Memory B cell (primary cell): ENCODE measurements around the gene FCMR.

Source experiments
- ATAC-seq: fragments of 150-1000 bp; cut with Tn5 transposase; 2 replicates; pipeline ENCODE4 v1.10.0; 2021; ENCODE audit warnings: low read depth, mild to moderate bottlenecking, moderate library complexity
- DNase-seq, 2 donors: peaks; one replicate each; pipeline ENCODE4 v3.0.0; 2022; ENCODE audit warnings: low spot score in 2 of 2
- H3K27ac Mint-ChIP-seq: one replicate; pipeline ENCODE4 v1.8.0; 2022; ENCODE audit warnings: mild to moderate bottlenecking, moderate library complexity, mixed read lengths
- H3K27me3 Mint-ChIP-seq: one replicate; pipeline ENCODE4 v1.8.0; 2022; ENCODE audit warnings: mixed read lengths
- H3K36me3 Mint-ChIP-seq: one replicate; pipeline ENCODE4 v1.8.0; 2022; ENCODE audit warnings: mild to moderate bottlenecking, mixed read lengths
- H3K4me1 Mint-ChIP-seq: one replicate; pipeline ENCODE4 v1.8.0; 2022; ENCODE audit warnings: mixed read lengths
- H3K4me3 Mint-ChIP-seq: one replicate; pipeline ENCODE4 v1.8.0; 2022; ENCODE audit warnings: mild to moderate bottlenecking, moderate library complexity, mixed read lengths
- H3K9me3 Mint-ChIP-seq: one replicate; pipeline ENCODE4 v1.8.0; 2022; ENCODE audit warnings: mixed read lengths

Gene FCMR

GRCh38 chr1:206940588-206940936 lies 18.8 kb upstream of the FCMR start:
- ATAC-seq: no peak
- Mint-ChIP-seq H3K27me3 (peaks cover 7% of the 10 kb centered on the region), H3K4me3 (no peak overlapping the region), H3K9me3 (no peaks in the 10 kb centered on the region), H3K4me1 (no peaks in the 10 kb centered on the region), H3K27ac (no peak overlapping the region), H3K36me3 (no peaks in the 10 kb centered on the region)
- no peak for DNase-seq

GRCh38 chr1:206939841-206940587 lies 18.3 kb upstream of the FCMR start:
- no peak overlapping the region for H3K27ac Mint-ChIP-seq
- peaks cover 4% of the 10 kb centered on the region for H3K27me3 Mint-ChIP-seq
- ATAC-seq: no peak
- no peaks in the 10 kb centered on the region for H3K9me3 Mint-ChIP-seq
- no peak for DNase-seq
- H3K36me3 Mint-ChIP-seq: no peaks in the 10 kb centered on the region
- no peak overlapping the region for H3K4me3 Mint-ChIP-seq
- no peaks in the 10 kb centered on the region for H3K4me1 Mint-ChIP-seq

GRCh38 chr1:206939131-206939530 lies 17.4 kb upstream of the FCMR start:
- ATAC-seq (no peak), DNase-seq (no peak)
- no peaks in the 10 kb centered on the region for H3K36me3 Mint-ChIP-seq
- H3K27ac Mint-ChIP-seq: no peak overlapping the region
- no peaks in the 10 kb centered on the region for H3K4me1 Mint-ChIP-seq
- peaks cover 4% of the 10 kb centered on the region for H3K27me3 Mint-ChIP-seq
- no peaks in the 10 kb centered on the region for H3K9me3 Mint-ChIP-seq
- no peak overlapping the region for H3K4me3 Mint-ChIP-seq

GRCh38 chr1:206937425-206937824 lies 15.7 kb upstream of the FCMR start:
- Mint-ChIP-seq H3K9me3 (no peaks in the 10 kb centered on the region), H3K4me3 (no peak overlapping the region), H3K36me3 (no peaks in the 10 kb centered on the region), H3K27me3 (no peaks in the 10 kb centered on the region), H3K4me1 (peaks cover 10% of the 10 kb centered on the region), H3K27ac (no peak overlapping the region)
- DNase-seq (no peak), ATAC-seq (no peak)

- H3K9me3 Mint-ChIP-seq: no peaks in the 10 kb centered on the region
- H3K4me3 Mint-ChIP-seq: no peak overlapping the region
- peaks cover 28% of the 10 kb centered on the region for H3K4me1 Mint-ChIP-seq
- DNase-seq: no peak
- H3K27ac Mint-ChIP-seq: no peak overlapping the region
- H3K27me3 Mint-ChIP-seq: no peaks in the 10 kb centered on the region
- ATAC-seq: no peak
- no peaks in the 10 kb centered on the region for H3K36me3 Mint-ChIP-seq
Observed at GRCh38 chr1:206935491-206936067, 13.8 kb upstream of the FCMR start.

GRCh38 chr1:206933333-206933945 lies 11.7 kb upstream of the FCMR start:
- H3K4me3 Mint-ChIP-seq: no peak overlapping the region
- no peaks in the 10 kb centered on the region for H3K36me3 Mint-ChIP-seq
- no peaks in the 10 kb centered on the region for H3K9me3 Mint-ChIP-seq
- ATAC-seq (peak; percentile 59), DNase-seq (peak; percentile 66 to 72)
- no peaks in the 10 kb centered on the region for H3K27me3 Mint-ChIP-seq
- H3K27ac Mint-ChIP-seq: peak overlapping the region; percentile 97
- peaks cover 41% of the 10 kb centered on the region for H3K4me1 Mint-ChIP-seq

- peak overlapping the region; percentile 97 for H3K27ac Mint-ChIP-seq
- peaks cover 52% of the 10 kb centered on the region for H3K4me1 Mint-ChIP-seq
- no peaks in the 10 kb centered on the region for H3K27me3 Mint-ChIP-seq
- H3K36me3 Mint-ChIP-seq: no peaks in the 10 kb centered on the region
- DNase-seq: no peak
- no peak overlapping the region for H3K4me3 Mint-ChIP-seq
- no peaks in the 10 kb centered on the region for H3K9me3 Mint-ChIP-seq
- ATAC-seq: no peak
Observed at GRCh38 chr1:206932177-206932576, 10.4 kb upstream of the FCMR start.

- no peaks in the 10 kb centered on the region for H3K9me3 Mint-ChIP-seq
- H3K27me3 Mint-ChIP-seq: no peaks in the 10 kb centered on the region
- H3K36me3 Mint-ChIP-seq: no peaks in the 10 kb centered on the region
- H3K4me3 Mint-ChIP-seq: peak overlapping the region; percentile 41
- ATAC-seq: peak; percentile 18
- H3K27ac Mint-ChIP-seq: peak overlapping the region; percentile 97
- DNase-seq: no peak
- peaks cover 52% of the 10 kb centered on the region for H3K4me1 Mint-ChIP-seq
Observed at GRCh38 chr1:206931709-206932108, 10.0 kb upstream of the FCMR start.

GRCh38 chr1:206930210-206930798 lies 8.6 kb upstream of the FCMR start:
- peak overlapping the region; percentile 79 for H3K4me3 Mint-ChIP-seq
- H3K36me3 Mint-ChIP-seq: no peaks in the 10 kb centered on the region
- H3K27ac Mint-ChIP-seq: peak overlapping the region; percentile 97
- ATAC-seq: peak; percentile 64
- peaks cover 52% of the 10 kb centered on the region for H3K4me1 Mint-ChIP-seq
- no peak for DNase-seq
- no peaks in the 10 kb centered on the region for H3K9me3 Mint-ChIP-seq
- H3K27me3 Mint-ChIP-seq: no peaks in the 10 kb centered on the region

GRCh38 chr1:206929524-206929923 lies 7.8 kb upstream of the FCMR start:
- no peaks in the 10 kb centered on the region for H3K36me3 Mint-ChIP-seq
- no peaks in the 10 kb centered on the region for H3K9me3 Mint-ChIP-seq
- peaks cover 52% of the 10 kb centered on the region for H3K4me1 Mint-ChIP-seq
- DNase-seq (no peak), ATAC-seq (peak; percentile 12)
- peak overlapping the region; percentile 79 for H3K4me3 Mint-ChIP-seq
- peak overlapping the region; percentile 97 for H3K27ac Mint-ChIP-seq
- H3K27me3 Mint-ChIP-seq: no peaks in the 10 kb centered on the region

- Mint-ChIP-seq H3K4me1 (peaks cover 34% of the 10 kb centered on the region), H3K9me3 (no peaks in the 10 kb centered on the region), H3K27ac (no peak overlapping the region)
Observed at GRCh38 chr1:206926286-206926685, 4.5 kb upstream of the FCMR start.

GRCh38 chr1:206925106-206925736 lies 3.5 kb upstream of the FCMR start:
- ATAC-seq: peak; percentile 56

More at GRCh38 chr1:206926286-206926685, 4.5 kb upstream of the FCMR start:
- no peaks in the 10 kb centered on the region for H3K27me3 Mint-ChIP-seq
- H3K36me3 Mint-ChIP-seq: no peaks in the 10 kb centered on the region
- DNase-seq (no peak), ATAC-seq (no peak)
- H3K4me3 Mint-ChIP-seq: no peak overlapping the region

GRCh38 chr1:206924592-206925105 lies 2.9 kb upstream of the FCMR start:
- Mint-ChIP-seq H3K4me3 (no peak overlapping the region), H3K4me1 (peaks cover 21% of the 10 kb centered on the region), H3K27ac (no peak overlapping the region), H3K36me3 (peaks cover 12% of the 10 kb centered on the region), H3K27me3 (no peaks in the 10 kb centered on the region), H3K9me3 (no peaks in the 10 kb centered on the region)
- ATAC-seq (no peak), DNase-seq (no peak)

More at GRCh38 chr1:206925106-206925736, 3.5 kb upstream of the FCMR start:
- peak; percentile 50 to 61 for DNase-seq
- Mint-ChIP-seq H3K36me3 (peaks cover 8% of the 10 kb centered on the region), H3K27me3 (no peaks in the 10 kb centered on the region), H3K4me3 (no peak overlapping the region), H3K9me3 (no peaks in the 10 kb centered on the region), H3K4me1 (peaks cover 26% of the 10 kb centered on the region), H3K27ac (no peak overlapping the region)
